Pulmonary artery endothelial cell (primary cell): ENCODE measurements around the gene AFG1L. TPM values are rescaled to one million over a fixed set of nuclear protein-coding genes. Genes with fewer than 3 reads are reported as not detected.
"Not testable (repeated sequence)": the region's sequence is repeated elsewhere in the genome, so short reads cannot be mapped to it uniquely, and the experiment has no call there.

Experiments
- DNase-seq: peaks from one replicate; pipeline ENCODE4 v3.0.0-alpha.2; 2011; ENCODE audit warnings: low read depth, low spot score
- total RNA-seq: library from RNA; depleted of rRNA; stranded (reverse); fragments of >200 nt; gene quantifications from 2 replicates; pipeline ENCODE4 v1.2.3, GENCODE V29; 2014

The AFG1L gene
- total RNA-seq, 1 donor from 2014 or later = 1.7 TPM

DNA sequence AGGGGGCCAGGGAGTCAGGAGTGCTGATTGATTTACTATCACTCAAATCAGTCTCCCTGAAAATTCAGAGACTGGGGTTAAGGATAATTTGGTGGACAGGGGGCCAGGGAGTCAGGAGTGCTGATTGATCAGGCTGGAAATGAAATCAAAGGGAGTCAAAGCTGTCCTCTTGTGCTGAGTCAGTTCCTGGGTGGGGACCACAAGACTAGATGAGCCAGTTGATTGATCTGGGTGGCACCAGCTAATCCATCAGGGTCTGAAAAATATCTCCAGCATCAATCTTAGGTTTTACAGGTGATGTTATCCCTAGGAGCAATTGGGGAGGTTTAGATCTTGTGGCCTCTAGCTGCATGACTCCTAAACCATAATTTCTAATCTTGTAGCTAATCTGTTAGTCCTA is 6.1 kb upstream of the AFG1L start:
- no peak for DNase-seq

DNA sequence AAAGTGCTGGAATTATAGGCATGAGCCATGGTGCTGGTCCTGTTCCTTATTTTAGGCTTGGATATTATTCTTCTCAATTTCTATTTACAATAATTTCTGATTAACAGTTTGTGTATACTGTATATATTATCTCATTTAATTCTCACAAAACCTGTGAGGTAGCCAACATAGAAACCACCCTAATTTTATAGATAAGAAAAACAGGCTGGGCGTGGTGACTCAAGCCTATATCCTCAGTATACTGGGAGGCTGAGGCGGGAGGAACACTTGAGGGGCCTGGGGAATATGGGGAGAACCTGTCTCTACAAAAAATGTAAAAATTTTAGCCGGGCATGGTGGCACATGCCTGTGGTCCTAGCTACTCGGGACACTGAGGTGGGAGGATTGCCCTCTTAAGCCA is 3.8 kb upstream of the AFG1L start:
- no peak for DNase-seq

DNA sequence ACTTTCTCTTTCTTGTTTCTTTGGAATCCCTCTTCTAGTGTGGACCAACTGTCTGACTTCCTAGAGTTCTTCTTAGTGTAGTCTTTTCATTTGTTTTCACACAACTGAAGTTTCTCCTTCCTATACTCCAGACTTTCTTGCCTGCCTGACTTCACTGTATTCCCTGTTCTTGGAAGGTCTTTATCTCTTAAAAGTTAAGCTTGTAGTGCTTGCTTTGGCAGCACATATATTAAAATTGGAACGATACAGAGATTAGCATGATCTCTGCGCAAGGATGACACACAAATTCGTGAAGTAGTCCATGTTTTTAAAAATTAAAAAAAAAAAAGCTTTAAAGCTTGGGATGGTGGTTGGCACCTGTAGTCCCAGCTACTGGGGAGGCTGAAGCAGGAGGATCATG is 2.3 kb upstream of the AFG1L start:
- DNase-seq = not testable (repeated sequence)

DNA sequence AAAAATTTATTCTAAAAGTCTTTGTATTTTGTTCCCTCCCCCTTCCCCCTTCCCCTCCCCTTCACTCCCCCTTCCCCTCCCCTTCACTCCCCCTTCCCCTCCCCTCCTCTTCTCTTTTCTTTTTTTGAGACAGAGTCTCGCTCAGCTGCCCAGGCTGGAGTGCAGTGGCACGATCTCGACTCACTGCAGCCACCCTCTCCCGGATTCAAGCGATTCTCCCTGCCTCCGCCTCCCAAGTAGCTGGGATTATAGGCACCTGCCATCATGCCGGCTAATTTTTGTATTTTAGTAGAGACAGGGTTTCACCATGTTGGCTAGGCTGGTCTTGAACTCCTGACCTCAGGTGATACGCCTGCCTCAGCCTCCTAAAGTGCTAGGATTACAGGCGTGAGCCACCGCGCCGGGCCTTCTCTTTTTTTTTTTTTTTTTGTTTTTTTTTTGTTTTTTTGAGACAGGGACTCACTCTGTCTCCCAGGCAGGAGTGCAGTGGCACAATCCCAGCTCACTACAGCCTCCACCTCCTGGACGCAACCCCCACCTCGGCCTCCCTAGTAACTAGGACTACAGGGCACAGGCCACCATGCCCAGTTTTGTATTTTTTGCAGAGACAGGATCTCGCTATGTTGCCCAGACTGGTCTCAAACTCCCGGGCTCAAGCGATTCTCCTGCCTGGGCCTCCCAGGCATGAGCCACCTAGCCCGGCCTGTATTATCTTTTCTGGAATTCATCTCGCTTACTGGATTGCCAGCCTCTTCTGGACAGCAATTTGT is 1.1 kb upstream of the AFG1L start:
- DNase-seq = no peak

DNA sequence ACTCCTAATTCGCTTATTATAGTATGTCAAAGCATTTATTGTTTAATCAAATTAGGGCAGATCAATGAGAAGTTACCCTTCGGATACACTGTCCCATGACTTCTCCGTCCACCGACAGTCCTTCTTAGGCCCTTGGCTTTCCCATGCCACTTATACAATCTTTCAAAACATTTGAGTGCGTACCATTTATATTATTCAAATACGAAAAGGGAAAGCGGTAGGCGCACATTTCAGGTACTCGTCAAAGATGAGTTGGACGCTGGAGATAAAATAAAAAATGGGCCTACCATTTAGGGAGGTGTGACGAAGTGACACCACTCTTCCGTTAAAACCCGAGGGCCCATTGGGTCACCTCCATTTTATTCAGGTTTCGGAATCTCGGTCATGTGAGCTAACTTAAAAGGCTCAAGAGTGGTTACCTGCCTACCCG is 542 bp upstream of the AFG1L start:
- no peak for DNase-seq

DNA sequence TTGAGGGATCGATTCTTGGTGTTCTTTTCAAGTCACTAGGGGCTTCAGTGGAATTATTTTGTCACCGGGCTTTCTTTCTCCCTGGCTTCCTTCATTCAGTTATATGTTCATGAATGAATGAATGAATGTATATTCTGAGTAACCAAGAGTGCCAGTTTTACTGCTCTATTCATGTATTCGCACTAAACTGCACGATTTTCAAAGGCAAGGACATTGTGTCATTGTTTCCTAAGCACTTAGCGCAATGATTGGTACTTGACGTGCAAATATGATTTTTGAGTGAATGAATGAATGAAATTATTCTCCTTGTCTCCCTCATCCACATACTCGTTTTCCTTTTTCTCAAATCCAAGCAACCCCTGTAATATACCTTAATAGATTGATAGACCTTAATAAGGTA is 822 bp downstream of the AFG1L start:
- no peak for DNase-seq

DNA sequence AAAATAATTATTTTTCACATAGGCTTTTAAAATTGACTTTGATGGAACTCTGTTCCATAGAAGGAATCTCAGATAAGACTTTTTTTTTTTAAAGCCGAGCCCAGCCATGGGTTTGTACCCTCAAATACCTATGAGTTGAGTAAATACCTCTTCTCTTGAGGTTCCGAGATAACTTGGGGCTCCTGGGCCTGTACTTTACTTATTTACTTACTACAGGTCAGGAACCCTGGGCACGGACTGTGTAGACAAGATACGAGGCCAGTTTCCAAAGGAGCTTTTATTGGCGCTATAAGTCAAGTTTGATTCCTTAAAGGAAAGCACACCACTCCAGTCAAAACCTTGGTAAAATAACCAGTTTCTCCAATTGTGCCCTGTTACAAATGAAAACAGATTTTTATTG is 7.5 kb downstream of the AFG1L start:
- DNase-seq = no peak

DNA sequence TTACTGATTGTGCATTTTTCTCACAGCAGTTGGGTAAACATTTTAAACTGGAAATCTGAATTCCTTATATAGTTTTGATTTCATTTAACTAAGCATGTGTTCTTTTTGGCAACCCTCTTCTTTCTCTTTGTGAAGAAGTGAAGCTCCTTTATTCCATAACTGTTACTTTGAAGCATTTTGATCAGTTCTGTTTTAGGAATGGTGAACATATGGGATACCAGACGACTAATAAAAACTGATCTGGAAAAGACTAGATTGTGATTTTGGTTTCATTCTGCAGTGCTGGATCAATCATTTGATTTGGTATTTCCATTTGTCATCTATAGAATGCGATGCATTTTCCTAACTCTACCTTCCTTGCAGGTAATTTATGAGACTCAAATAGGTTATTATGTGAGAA is 9.8 kb downstream of the AFG1L start:
- DNase-seq = no peak

DNA sequence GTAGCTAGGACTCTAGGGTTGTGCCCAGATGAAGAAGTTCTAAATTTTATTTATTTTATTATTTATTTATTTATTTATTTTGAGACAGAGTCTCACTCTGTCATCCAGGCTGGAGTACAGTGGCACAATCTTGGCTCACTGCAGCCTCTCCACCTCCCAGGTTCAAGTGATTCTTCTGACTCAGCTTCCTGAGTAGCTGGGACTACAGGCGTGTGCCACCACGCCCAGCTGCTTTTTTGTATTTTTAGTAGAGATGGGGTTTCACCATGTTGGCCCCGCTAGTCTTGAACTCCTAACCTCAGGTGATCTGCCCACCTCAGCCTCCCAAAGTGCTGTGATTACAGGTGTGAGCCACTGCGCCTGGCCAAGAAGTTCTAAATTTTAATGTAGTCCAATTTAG is 13.8 kb downstream of the AFG1L start:
- not testable (repeated sequence) for DNase-seq

DNA sequence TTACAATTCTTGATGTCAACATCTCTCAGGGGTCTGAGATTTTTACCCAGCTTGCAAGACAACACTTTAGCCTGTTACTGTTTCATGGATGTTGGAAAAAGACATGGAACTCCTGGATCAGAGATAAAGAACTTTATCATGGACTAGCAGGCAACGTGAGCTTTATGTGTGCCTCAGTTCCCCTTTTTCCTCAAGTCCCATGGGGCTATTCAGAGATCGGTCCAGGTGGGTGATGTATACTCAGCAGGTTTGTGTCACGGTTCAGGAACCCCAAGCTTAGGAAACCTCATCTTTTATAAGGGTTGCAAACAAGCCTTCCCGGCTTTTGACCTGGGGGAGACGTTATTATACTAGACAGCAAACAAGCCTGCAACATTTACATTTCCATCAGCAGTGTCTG is 15.0 kb downstream of the AFG1L start:
- no peak for DNase-seq

DNA sequence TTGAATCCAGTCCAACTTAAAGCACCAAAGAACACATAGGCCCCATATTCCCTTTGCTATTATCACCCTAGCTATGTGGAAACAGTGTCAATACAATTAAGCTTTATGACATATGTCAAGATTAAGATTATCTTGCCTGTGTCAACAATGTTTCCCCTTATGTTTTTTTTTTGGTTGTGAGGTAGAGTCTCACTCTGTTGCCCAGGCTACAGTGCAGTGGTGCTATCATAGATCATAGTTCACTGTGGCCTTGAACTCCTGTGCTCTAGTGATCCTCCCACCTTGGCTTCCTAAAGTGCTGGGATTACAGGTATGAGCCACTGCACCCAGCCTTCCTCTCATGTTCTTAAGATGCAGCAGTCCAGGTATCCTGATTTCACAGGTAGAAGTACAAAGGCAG is 17.8 kb downstream of the AFG1L start:
- DNase-seq = no peak

DNA sequence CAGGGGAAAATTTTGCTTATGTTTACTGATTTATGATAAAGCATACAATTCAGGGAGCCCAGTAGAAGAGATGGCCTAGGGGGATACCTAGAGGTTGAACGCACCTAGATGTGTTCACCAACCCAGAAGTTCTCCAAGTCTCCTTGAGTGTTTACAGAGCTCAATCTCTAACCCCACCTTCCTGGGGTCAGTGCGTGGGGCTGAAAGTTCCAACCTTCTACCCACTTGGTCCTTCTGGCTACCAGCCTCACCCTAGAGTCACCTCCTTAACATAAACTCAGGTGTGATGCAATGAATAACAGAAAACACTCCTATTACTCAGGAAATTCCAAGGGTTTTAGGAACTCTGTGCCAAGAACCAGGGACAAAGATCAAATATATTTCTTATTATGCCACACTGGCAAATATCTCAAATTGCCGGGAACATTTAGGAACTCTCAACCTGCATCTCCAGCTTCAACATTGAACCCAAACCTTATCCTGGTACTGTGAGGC is 26.4 kb downstream of the AFG1L start:
- no peak for DNase-seq

DNA sequence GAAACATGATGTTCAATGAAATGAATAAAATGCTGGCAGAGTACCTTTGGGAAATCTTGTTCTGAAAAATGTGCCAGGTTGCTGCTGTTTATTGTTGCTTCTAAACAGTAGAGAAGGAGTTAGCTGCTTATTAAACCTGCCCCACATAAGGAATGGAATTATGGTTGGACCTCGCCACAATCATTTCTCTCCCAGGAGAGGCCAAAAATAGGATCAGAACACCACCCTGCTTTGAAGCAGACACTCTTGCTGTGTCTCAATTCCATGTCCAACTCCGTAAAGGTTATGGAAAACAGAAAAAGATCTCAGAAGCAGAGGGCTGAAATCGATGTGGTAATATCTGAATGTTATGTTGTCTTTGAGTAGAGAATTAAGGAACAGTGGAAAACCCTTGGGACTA is 27.9 kb downstream of the AFG1L start:
- no peak for DNase-seq

DNA sequence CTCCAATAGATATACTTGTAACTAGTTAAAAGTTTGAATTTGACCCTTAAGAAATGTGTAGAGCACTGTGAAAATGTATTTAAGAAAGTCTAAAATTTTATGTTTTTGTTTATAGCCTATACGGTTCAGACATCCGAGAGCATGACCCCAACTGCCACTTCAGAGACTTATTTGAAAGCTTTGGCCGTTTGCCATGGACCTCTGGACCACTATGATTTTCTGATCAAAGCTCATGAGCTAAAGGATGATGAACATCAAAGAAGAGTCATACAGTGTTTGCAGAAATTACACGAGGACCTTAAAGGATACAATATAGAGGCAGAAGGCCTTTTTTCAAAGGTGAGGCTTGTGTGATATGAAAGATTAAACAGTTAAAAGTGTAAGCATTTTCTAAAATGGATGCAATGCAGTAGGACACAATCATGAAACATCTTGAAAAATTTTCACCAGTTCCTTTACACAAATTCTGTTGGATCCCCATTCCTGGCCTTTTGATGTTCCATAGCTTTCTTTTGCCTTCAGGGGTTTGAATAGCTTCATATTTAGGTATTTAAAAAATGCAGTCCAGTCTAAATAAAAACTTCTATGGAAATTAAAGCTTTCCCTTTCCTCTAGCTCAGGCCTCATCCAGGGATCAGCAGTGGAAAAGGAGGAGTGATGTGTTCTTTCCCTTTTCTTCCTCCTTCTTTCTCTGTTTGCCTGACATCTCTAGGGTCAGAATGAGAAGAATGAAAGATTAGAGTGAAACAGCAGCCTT is 29.0 kb downstream of the AFG1L start:
- DNase-seq = no peak

DNA sequence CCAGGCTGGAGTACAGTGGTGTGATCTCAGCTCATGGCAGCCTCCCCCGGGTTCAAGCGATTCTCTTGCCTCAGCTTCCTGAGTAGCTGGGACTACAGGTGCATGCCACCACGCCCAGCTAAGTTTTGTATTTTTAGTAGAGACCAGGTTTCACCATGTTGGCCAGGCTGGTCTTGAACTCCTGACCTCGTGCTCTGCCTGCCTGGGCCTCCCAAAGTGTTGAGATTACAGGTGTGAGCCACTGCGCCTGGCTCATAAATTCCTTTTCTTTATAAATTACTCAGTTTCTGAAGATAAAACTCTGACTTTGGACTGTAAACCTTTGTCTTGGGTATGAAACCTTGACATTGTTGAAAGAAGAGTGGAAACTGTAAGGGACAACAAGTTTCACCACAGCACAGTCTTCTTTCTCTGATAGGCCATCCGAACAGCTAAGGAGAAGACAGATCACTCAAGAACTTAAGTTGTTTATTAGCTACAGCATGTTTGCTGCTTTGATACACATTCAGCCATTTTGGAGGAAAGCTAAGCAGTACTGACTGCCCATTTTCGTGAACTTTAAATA is 35.4 kb downstream of the AFG1L start:
- DNase-seq = not testable (repeated sequence)

DNA sequence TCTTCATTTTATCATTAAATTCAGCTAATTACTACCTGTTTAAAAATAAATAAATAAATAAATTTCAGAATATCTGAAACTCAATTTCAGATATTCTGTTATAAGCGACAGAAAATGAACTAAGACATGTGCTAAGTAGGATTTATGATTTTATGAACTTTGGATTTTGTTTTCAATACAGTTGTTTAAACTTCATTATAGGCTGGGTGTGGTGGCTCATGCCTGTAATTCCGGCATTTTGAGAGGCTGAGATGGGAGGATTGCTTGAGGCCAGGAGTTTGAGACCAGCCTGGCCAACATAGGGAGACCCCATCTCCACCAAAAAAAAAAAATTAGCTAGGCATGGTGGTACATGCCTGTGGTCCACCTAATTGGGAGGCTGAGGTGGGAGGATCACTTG is 36.0 kb downstream of the AFG1L start:
- no peak for DNase-seq

DNA sequence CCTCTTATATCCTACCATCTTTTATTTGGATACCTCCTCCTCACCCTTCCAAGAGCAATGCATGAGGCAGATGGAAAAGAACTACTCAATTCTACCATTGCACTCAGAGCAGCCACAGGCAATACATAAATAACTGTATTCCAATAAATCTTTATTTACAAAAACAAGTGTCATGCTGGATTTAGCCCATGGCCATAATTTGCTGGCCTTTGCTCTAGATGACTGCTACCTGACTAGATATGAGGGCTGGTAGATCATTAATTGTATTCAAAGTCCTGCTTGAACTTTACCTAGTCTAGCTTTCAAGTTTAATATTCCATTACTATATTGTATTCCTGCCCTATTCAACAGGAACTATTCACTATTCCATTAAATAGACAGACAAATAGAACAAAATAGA is 37.1 kb downstream of the AFG1L start:
- DNase-seq = no peak

DNA sequence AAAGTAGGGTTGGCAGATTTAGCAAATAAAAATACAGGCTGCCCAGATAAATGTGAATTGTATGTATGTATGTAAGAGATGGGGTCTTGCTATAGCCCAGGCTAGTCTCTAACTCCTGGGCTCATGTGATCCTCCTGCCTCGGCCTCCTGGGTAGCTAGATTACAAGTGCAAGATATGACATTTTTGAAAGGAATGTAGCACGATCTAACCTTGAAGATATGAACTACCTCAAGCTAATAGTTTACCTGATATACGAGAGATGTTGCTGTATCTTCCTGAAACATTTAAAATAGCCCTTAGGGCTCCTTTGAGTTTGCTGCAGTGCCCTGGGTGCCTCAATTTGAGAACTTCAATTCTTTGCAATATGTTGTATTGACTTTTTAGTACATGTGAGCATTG is 42.1 kb downstream of the AFG1L start:
- no peak for DNase-seq

DNA sequence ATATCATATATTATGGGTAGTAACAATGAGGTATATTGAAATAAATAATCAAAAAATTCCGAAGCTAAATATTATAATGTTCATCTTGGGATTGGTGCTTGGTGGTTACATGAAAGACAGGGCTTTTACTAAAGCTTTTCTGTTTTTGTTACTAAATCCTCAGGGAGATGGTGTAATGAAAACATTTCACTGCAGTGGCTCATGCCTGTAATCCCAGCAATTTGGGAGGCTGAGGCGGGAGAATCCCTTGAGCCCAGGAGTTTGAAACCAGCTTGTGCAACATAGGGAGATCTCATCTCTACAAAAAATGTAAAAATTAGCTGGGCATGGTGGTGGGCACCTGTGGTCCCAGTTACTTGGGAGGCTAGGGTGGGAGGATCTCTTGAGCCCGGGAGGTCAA is 42.9 kb downstream of the AFG1L start:
- DNase-seq = no peak

DNA sequence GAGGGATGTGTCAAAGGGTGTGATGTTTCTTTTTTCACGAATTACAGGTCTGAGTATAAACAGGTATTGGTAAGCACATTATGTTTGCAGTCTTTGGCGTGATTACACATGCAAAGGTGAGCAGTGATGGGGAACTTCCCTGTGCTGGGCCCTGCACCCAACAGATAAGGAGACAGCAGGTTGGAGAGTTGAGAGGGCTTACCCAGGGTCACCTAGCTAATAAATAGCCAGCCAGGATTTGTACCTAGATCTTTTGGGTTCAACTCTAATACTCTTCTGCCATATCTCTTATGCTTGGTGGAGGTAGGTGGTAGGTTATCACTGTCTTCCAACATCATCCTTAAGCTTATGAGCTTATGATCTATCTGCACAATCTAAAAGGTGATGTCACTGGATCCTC is 46.5 kb downstream of the AFG1L start:
- DNase-seq = no peak

DNA sequence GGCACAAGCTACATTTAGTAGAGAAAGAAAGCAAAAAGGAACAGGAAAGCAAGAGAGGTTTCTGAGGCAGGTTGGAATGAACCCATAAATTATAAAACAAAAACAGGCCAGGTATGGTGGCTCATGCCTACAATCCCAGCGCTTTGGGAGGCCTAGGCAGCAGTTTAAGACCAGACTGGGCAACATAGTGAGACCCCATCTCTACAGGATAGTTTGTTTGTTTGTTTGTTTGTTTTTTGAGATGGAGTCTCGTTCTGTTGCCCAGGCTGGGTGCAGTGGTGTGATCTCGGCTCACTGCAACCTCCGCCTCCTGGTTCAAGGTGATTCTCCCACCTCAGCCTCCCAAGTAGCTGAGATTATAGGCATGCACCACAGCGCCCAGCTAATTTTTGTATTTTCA is 49.0 kb downstream of the AFG1L start:
- DNase-seq = no peak

DNA sequence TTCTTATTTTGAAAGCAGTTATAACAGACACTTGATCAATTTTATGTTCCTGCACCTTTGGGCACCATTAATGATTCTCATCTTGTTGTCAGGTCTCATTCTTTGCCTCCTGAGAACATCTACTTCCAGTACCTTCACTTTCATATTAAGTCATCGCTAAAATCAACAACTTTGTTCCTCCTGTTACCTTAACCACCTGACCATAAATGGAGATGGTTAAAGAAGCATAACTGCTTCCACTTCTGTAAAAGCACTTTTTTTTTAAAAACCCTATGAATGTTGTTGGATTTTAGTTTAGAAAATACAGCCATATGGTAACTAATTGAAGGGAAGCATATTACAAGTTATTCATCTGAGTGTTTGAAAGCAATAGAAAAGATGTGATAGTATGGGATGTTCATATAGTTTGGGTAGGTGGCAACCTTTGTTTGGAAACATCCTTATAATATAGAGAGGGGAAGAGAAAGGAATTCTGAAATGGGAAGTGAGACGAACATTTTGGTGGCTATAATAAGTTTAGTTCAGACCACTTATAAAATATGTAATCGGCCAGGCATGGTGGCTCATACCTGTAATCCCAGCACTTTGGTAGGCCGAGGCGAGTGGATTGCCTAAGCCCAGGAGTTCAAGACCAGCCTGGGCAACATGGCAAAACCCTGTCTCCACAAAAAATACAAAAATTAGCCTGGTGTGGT is 53.9 kb downstream of the AFG1L start:
- no peak for DNase-seq
